HG02623 (cell line): Measurements from ENCODE around the gene PTPRM.

Experiments used
- ATAC-seq: cut with Tn5 transposase; IDR thresholded peaks from one replicate; pipeline ENCODE4 v1.9.1; 2021; ENCODE audit warnings: moderate library complexity; ENCODE audit not compliant: unreplicated experiment

Gene PTPRM

GRCh38 chr18:8140841-8141501 is 573.9 kb downstream of the PTPRM start:
- ATAC-seq: no peak

GRCh38 chr18:8142131-8142711 is 575.1 kb downstream of the PTPRM start:
- no peak for ATAC-seq

- ATAC-seq: no peak
Observed at GRCh38 chr18:8142932-8143331, 575.8 kb downstream of the PTPRM start.

GRCh38 chr18:8151181-8151580 is 584.1 kb downstream of the PTPRM start:
- no peak for ATAC-seq

GRCh38 chr18:8153887-8154583 is 586.9 kb downstream of the PTPRM start:
- ATAC-seq: no peak

- no peak for ATAC-seq
Observed at GRCh38 chr18:8162802-8163201, 595.7 kb downstream of the PTPRM start.

GRCh38 chr18:8163286-8163959 is 596.3 kb downstream of the PTPRM start:
- ATAC-seq: no peak

- ATAC-seq: no peak
Observed at GRCh38 chr18:8165095-8165494, 598.0 kb downstream of the PTPRM start.

- no peak for ATAC-seq
Observed at GRCh38 chr18:8167026-8167425, 599.9 kb downstream of the PTPRM start.

GRCh38 chr18:8167673-8168072 is 600.6 kb downstream of the PTPRM start:
- ATAC-seq: no peak

GRCh38 chr18:8169722-8170121 is 602.6 kb downstream of the PTPRM start:
- ATAC-seq: no peak

GRCh38 chr18:8174771-8175170 is 607.7 kb downstream of the PTPRM start:
- ATAC-seq: no peak

GRCh38 chr18:8175501-8176061 is 608.5 kb downstream of the PTPRM start:
- no peak for ATAC-seq

- no peak for ATAC-seq
Observed at GRCh38 chr18:8176109-8176508, 609.0 kb downstream of the PTPRM start.

- ATAC-seq: no peak
Observed at GRCh38 chr18:8176554-8176953, 609.4 kb downstream of the PTPRM start.

- no peak for ATAC-seq
Observed at GRCh38 chr18:8177330-8178016, 610.4 kb downstream of the PTPRM start.

- no peak for ATAC-seq
Observed at GRCh38 chr18:8186413-8186812, 619.3 kb downstream of the PTPRM start.

- ATAC-seq: no peak
Observed at GRCh38 chr18:8188184-8188583, 621.1 kb downstream of the PTPRM start.

- ATAC-seq: no peak
Observed at GRCh38 chr18:8190980-8191379, 623.9 kb downstream of the PTPRM start.

- ATAC-seq: no peak
Observed at GRCh38 chr18:8194431-8194830, 627.3 kb downstream of the PTPRM start.

- no peak for ATAC-seq
Observed at GRCh38 chr18:8196238-8196637, 629.1 kb downstream of the PTPRM start.
